GM12875 (cell line): ENCODE results near the gene SYNCRIP.
"Not testable (repeated sequence)": the region's sequence is repeated elsewhere in the genome, so short reads cannot be mapped to it uniquely, and the experiment has no call there.

Source experiments
- H3K4me3 ChIP-seq: one replicate; pipeline ENCODE4 v1.5.1; 2011; ENCODE audit warnings: low read depth, low read length, control low read depth
- CTCF ChIP-seq: IDR thresholded peaks from 2 replicates; pipeline ENCODE4 v1.5.1; 2011; ENCODE audit warnings: low read depth, mild to moderate bottlenecking, control low read depth, inconsistent platforms, low read length, moderate library complexity, borderline replicate concordance; ENCODE audit not compliant: insufficient read depth

SYNCRIP gene

GRCh38 chr6:85592033-85592432 is 50.7 kb downstream of the SYNCRIP start:
- TF ChIP-seq CTCF: no peak
- H3K4me3 ChIP-seq: no peak overlapping the region

GRCh38 chr6:85591207-85591606 is 51.5 kb downstream of the SYNCRIP start:
- TF ChIP-seq CTCF: no peak
- no peak overlapping the region for H3K4me3 ChIP-seq

GRCh38 chr6:85585741-85586140 is 56.9 kb downstream of the SYNCRIP start:
- H3K4me3 ChIP-seq: no peak overlapping the region
- no peak for TF ChIP-seq CTCF

- H3K4me3 ChIP-seq: not testable (repeated sequence)
Measured at GRCh38 chr6:85582832-85583231, 59.9 kb downstream of the SYNCRIP start.

- TF ChIP-seq CTCF: no peak
- no peak overlapping the region for H3K4me3 ChIP-seq
Measured at GRCh38 chr6:85581572-85581971, 61.1 kb downstream of the SYNCRIP start.

- H3K4me3 ChIP-seq: no peak overlapping the region
- no peak for TF ChIP-seq CTCF
Measured at GRCh38 chr6:85580878-85581267, 61.8 kb downstream of the SYNCRIP start.

GRCh38 chr6:85580118-85580877 is 62.4 kb downstream of the SYNCRIP start:
- no peak for TF ChIP-seq CTCF
- no peak overlapping the region for H3K4me3 ChIP-seq
